ENCODE data around the gene NR4A2. TPM values are rescaled to one million over a fixed set of nuclear protein-coding genes. Genes with fewer than 3 reads are reported as not detected.

The NR4A2 gene
- total RNA-seq, 1 experiment from 2014 or later, result 4.9 TPM

- CTCF ChIA-PET, result no interaction called here
- H3K4me3 Mint-ChIP-seq (ENCODE audit: low read depth, unreplicated experiment), result no peak overlapping the region
- H3K36me3 Mint-ChIP-seq (ENCODE audit: insufficient read depth, unreplicated experiment), result no peaks in the 10 kb centered on the region
- TF ChIP-seq CTCF (IDR thresholded peaks at IDR 0.05; ENCODE audit: unreplicated experiment), result no peak
- intact Hi-C loops (cut with micrococcal nuclease; ENCODE audit: unreplicated experiment), result no loop called here
- BruUV-seq (replicated peaks), result no TSS peak
- no peaks in the 10 kb centered on the region for H3K27me3 Mint-ChIP-seq (ENCODE audit: unreplicated experiment)
- DNase-seq, result no peak
- no peaks in the 10 kb centered on the region for H3K4me1 Mint-ChIP-seq (ENCODE audit: low read depth, unreplicated experiment)
- no peaks in the 10 kb centered on the region for H3K9me3 Mint-ChIP-seq (ENCODE audit: low read depth, unreplicated experiment)
- no peak overlapping the region for H3K27ac Mint-ChIP-seq (ENCODE audit: unreplicated experiment)
These were observed 20.5 kb downstream of the NR4A2 start for GRCh38 chr2:156311976-156312375.

- Mint-ChIP-seq H3K4me3 (ENCODE audit: low read depth, unreplicated experiment) (no peak overlapping the region), H3K36me3 (ENCODE audit: insufficient read depth, unreplicated experiment) (no peaks in the 10 kb centered on the region), H3K27me3 (ENCODE audit: unreplicated experiment) (no peaks in the 10 kb centered on the region), H3K9me3 (ENCODE audit: low read depth, unreplicated experiment) (no peaks in the 10 kb centered on the region), H3K4me1 (ENCODE audit: low read depth, unreplicated experiment) (no peaks in the 10 kb centered on the region), H3K27ac (ENCODE audit: unreplicated experiment) (no peak overlapping the region)
- intact Hi-C loops (cut with micrococcal nuclease; ENCODE audit: unreplicated experiment), result no loop called here
- no peak for TF ChIP-seq CTCF (IDR thresholded peaks at IDR 0.05; ENCODE audit: unreplicated experiment)
- CTCF ChIA-PET, result no interaction called here
- no TSS peak for BruUV-seq (replicated peaks)
- no peak for DNase-seq
These were observed 21.7 kb downstream of the NR4A2 start for GRCh38 chr2:156310773-156311172.

- no TSS peak for BruUV-seq (replicated peaks)
- intact Hi-C loops (cut with micrococcal nuclease; ENCODE audit: unreplicated experiment), result no loop called here
- no peaks in the 10 kb centered on the region for H3K4me1 Mint-ChIP-seq (ENCODE audit: low read depth, unreplicated experiment)
These were observed 22.6 kb downstream of the NR4A2 start for GRCh38 chr2:156309917-156310316.

GRCh38 chr2:156309167-156309566 lies 23.4 kb downstream of the NR4A2 start:
- no TSS peak for BruUV-seq (replicated peaks)
- Mint-ChIP-seq H3K27me3 (ENCODE audit: unreplicated experiment) (no peaks in the 10 kb centered on the region), H3K9me3 (ENCODE audit: low read depth, unreplicated experiment) (no peaks in the 10 kb centered on the region), H3K4me1 (ENCODE audit: low read depth, unreplicated experiment) (no peaks in the 10 kb centered on the region), H3K36me3 (ENCODE audit: insufficient read depth, unreplicated experiment) (no peaks in the 10 kb centered on the region), H3K4me3 (ENCODE audit: low read depth, unreplicated experiment) (no peak overlapping the region), H3K27ac (ENCODE audit: unreplicated experiment) (no peak overlapping the region)
- TF ChIP-seq CTCF (IDR thresholded peaks at IDR 0.05; ENCODE audit: unreplicated experiment), result no peak
- intact Hi-C loops (cut with micrococcal nuclease; ENCODE audit: unreplicated experiment), result no loop called here
- CTCF ChIA-PET, result no interaction called here
- no peak for DNase-seq

More at GRCh38 chr2:156309917-156310316, 22.6 kb downstream of the NR4A2 start:
- H3K36me3 Mint-ChIP-seq (ENCODE audit: insufficient read depth, unreplicated experiment), result no peaks in the 10 kb centered on the region
- H3K9me3 Mint-ChIP-seq (ENCODE audit: low read depth, unreplicated experiment), result no peaks in the 10 kb centered on the region
- CTCF ChIA-PET, result no interaction called here
- H3K27ac Mint-ChIP-seq (ENCODE audit: unreplicated experiment), result no peak overlapping the region
- no peaks in the 10 kb centered on the region for H3K27me3 Mint-ChIP-seq (ENCODE audit: unreplicated experiment)
- H3K4me3 Mint-ChIP-seq (ENCODE audit: low read depth, unreplicated experiment), result no peak overlapping the region
- TF ChIP-seq CTCF (IDR thresholded peaks at IDR 0.05; ENCODE audit: unreplicated experiment), result no peak
- no peak for DNase-seq
